Loucy (cell line): ENCODE results near the gene SPAM1.

Source experiments
- H2AFZ ChIP-seq: fragments of 200-600 bp; sonication (generic); 2 replicates; pipeline ENCODE4 v1.6.0; 2016; ENCODE audit warnings: antibody characterized with exemption, mild to moderate bottlenecking, low read length, moderate library complexity
- H3F3A ChIP-seq: fragments of 200-600 bp; 2 replicates; pipeline ENCODE4 v1.6.0; 2016; ENCODE audit warnings: antibody characterized with exemption, low read depth, mild to moderate bottlenecking
- H3K27me3 ChIP-seq: fragments of 200-600 bp; sonication (generic); 2 replicates; pipeline ENCODE4 v1.6.1; 2014; ENCODE audit warnings: low read length, mild to moderate bottlenecking; ENCODE audit not compliant: insufficient read depth, poor library complexity, severe bottlenecking
- H3K36me3 ChIP-seq: fragments of 200-600 bp; sonication (generic); 2 replicates; pipeline ENCODE4 v1.6.1; 2016; ENCODE audit warnings: low read length; ENCODE audit not compliant: insufficient read depth
- H3K4me1 ChIP-seq: fragments of 200-600 bp; sonication (generic); 2 replicates; pipeline ENCODE4 v1.5.1; 2014; ENCODE audit warnings: low read length, mild to moderate bottlenecking; ENCODE audit not compliant: insufficient read depth, poor library complexity, severe bottlenecking
- H3K4me2 ChIP-seq: fragments of 200-600 bp; sonication (generic); 2 replicates; pipeline ENCODE4 v1.6.0; 2014; ENCODE audit warnings: antibody characterized with exemption, low read length, low read depth, mild to moderate bottlenecking; ENCODE audit not compliant: poor library complexity, severe bottlenecking
- H3K4me3 ChIP-seq: fragments of 200-600 bp; sonication (generic); 2 replicates; pipeline ENCODE4 v1.5.1; 2014; ENCODE audit warnings: low read length, mild to moderate bottlenecking, mixed read lengths; ENCODE audit not compliant: poor library complexity, severe bottlenecking
- H3K79me2 ChIP-seq: fragments of 200-600 bp; sonication (generic); 2 replicates; pipeline ENCODE4 v1.6.1; 2014; ENCODE audit warnings: low read length; ENCODE audit not compliant: insufficient read depth
- H3K9ac ChIP-seq: fragments of 200-600 bp; sonication (generic); 2 replicates; pipeline ENCODE4 v1.6.0; 2014; ENCODE audit warnings: mild to moderate bottlenecking, low read depth, low read length, moderate library complexity; ENCODE audit not compliant: poor library complexity, severe bottlenecking
- H3K9me2 ChIP-seq: fragments of 200-600 bp; sonication (generic); replicated peaks from 2 replicates; pipeline ENCODE4 v1.6.1; 2016; ENCODE audit warnings: low read depth, low read length, mixed read lengths
- H3K9me3 ChIP-seq: fragments of 200-600 bp; sonication (generic); 2 replicates; pipeline ENCODE4 v1.6.1; 2014; ENCODE audit warnings: mild to moderate bottlenecking, antibody characterized with exemption, low read length, low read depth; ENCODE audit not compliant: insufficient read depth
- H4K20me1 ChIP-seq: fragments of 200-600 bp; sonication (generic); 2 replicates; pipeline ENCODE4 v1.6.0; 2014; ENCODE audit warnings: antibody characterized with exemption, low read length, mild to moderate bottlenecking; ENCODE audit not compliant: insufficient read depth, poor library complexity, severe bottlenecking
- EZH2phosphoT487 ChIP-seq: fragments of 200-600 bp; IDR thresholded peaks from 2 replicates; pipeline ENCODE4 v1.6.1; 2018; ENCODE audit warnings: antibody characterized with exemption, mild to moderate bottlenecking, moderate library complexity, borderline replicate concordance
- TF ChIP-seq, protein P1 (sequence below): fragments of 200-600 bp; sonication (generic); conservative IDR thresholded peaks from 2 replicates; pipeline ENCODE4 v1.5.1; 2014; ENCODE audit warnings: mild to moderate bottlenecking, antibody characterized with exemption, low read length

The SPAM1 gene

DNA sequence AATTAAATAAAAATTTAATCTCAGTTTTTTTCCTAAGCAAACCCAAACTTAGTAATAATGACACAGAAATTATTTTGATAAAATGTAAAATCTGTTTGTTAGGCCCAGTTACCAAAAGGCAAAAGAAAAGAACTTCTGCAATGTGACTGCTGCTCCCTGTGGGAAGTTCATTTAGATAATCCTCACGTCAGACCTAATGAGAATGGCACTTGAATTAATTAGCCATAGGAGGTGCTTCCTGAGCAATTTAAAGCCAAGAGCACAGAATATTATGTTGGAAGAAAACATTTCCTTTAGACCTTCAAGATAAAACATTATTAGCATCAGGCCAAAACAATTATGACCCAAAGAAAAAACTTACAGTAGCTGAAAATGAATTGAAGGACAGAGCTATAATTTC is 19.4 kb downstream of the SPAM1 start:
- TF ChIP-seq, protein P1, sequence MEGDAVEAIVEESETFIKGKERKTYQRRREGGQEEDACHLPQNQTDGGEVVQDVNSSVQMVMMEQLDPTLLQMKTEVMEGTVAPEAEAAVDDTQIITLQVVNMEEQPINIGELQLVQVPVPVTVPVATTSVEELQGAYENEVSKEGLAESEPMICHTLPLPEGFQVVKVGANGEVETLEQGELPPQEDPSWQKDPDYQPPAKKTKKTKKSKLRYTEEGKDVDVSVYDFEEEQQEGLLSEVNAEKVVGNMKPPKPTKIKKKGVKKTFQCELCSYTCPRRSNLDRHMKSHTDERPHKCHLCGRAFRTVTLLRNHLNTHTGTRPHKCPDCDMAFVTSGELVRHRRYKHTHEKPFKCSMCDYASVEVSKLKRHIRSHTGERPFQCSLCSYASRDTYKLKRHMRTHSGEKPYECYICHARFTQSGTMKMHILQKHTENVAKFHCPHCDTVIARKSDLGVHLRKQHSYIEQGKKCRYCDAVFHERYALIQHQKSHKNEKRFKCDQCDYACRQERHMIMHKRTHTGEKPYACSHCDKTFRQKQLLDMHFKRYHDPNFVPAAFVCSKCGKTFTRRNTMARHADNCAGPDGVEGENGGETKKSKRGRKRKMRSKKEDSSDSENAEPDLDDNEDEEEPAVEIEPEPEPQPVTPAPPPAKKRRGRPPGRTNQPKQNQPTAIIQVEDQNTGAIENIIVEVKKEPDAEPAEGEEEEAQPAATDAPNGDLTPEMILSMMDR, result no peak
- no peak for TF ChIP-seq EZH2phosphoT487
- no peaks in the 10 kb centered on the region for H3K79me2 ChIP-seq
- no peaks in the 10 kb centered on the region for H3K36me3 ChIP-seq
- H2AFZ ChIP-seq, result no peak overlapping the region
- H3K4me3 ChIP-seq, result no peak overlapping the region
- no peak overlapping the region for H3K4me2 ChIP-seq
- H3K27me3 ChIP-seq, result no peaks in the 10 kb centered on the region
- H3K9me3 ChIP-seq, result no peaks in the 10 kb centered on the region
- H3K4me1 ChIP-seq, result no peaks in the 10 kb centered on the region
- no peaks in the 10 kb centered on the region for H3F3A ChIP-seq
- no peaks in the 10 kb centered on the region for H4K20me1 ChIP-seq
- no peaks in the 10 kb centered on the region for H3K9me2 ChIP-seq
- no peak overlapping the region for H3K9ac ChIP-seq

DNA sequence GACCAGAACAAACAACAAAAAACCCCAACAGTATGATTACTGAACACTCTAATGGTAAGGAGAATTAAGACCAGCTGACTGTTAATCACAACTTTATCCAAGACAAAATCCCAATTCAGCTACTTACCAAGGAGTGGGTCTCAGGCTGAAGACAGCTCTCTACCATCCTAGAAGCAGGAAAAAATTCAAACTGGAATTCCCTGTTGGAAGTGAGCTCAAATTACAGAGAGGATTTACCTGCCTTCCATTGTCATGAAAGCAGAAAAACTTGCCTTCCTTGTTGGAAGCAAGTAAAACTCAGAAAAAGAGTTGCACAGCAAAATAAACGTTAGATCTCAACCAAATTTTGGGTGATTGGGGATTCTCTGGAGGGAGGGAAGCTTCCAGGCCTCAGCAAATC is 20.9 kb downstream of the SPAM1 start:
- Histone ChIP-seq H3K4me3 (no peak overlapping the region), H3K4me1 (no peaks in the 10 kb centered on the region), H3K27me3 (no peaks in the 10 kb centered on the region), H3K9me2 (no peaks in the 10 kb centered on the region), H3K9ac (no peak overlapping the region), H4K20me1 (no peaks in the 10 kb centered on the region), H2AFZ (no peak overlapping the region), H3K36me3 (no peaks in the 10 kb centered on the region), H3K9me3 (no peaks in the 10 kb centered on the region), H3K79me2 (no peaks in the 10 kb centered on the region), H3F3A (no peaks in the 10 kb centered on the region), H3K4me2 (no peak overlapping the region)
- TF ChIP-seq EZH2phosphoT487, result no peak
- TF ChIP-seq, protein P1, result no peak

DNA sequence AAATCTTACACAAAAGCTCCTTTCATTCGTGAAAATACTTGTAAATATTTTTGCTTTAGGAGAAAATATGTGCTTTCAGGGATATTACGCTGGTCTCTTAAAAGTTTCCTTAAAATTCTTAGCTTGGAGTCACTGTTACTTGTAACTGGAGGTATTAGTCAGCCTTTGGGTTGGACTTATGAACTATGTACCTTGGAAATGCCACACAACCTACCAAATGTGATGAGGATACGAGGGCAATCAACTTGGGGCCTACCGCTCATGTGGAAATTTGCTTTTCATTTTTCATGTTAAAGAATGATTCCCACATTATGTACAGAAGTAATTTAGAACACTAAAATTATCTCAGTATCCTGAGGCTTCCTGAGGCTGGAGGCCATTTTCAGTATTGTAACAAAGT is 23.1 kb downstream of the SPAM1 start:
- no peaks in the 10 kb centered on the region for H3K9me3 ChIP-seq
- H3K79me2 ChIP-seq, result no peaks in the 10 kb centered on the region
- no peaks in the 10 kb centered on the region for H3F3A ChIP-seq
- TF ChIP-seq, protein P1, result no peak
- TF ChIP-seq EZH2phosphoT487, result no peak
- no peak overlapping the region for H2AFZ ChIP-seq
- no peaks in the 10 kb centered on the region for H3K27me3 ChIP-seq
- H3K4me1 ChIP-seq, result no peaks in the 10 kb centered on the region
- no peaks in the 10 kb centered on the region for H4K20me1 ChIP-seq
- H3K4me2 ChIP-seq, result no peak overlapping the region
- H3K4me3 ChIP-seq, result no peak overlapping the region
- no peaks in the 10 kb centered on the region for H3K36me3 ChIP-seq
- H3K9ac ChIP-seq, result no peak overlapping the region
- H3K9me2 ChIP-seq, result no peaks in the 10 kb centered on the region
